ENCODE data around the gene NLN. TPM values are rescaled to one million over a fixed set of nuclear protein-coding genes. Genes with fewer than 3 reads are reported as not detected.

Gene NLN
- total RNA-seq, 1 donor from 2014 or later = 47.2 TPM

GRCh38 chr5:65873181-65873750, 151.3 kb downstream of the NLN start:
- Mint-ChIP-seq H3K27me3 (no peaks in the 10 kb centered on the region), H3K27ac (no peak overlapping the region), H3K4me3 (no peak overlapping the region), H3K36me3 (no peaks in the 10 kb centered on the region), H3K9me3 (peaks cover 9% of the 10 kb centered on the region), H3K4me1 (ENCODE audit: unreplicated experiment) (no peaks in the 10 kb centered on the region)
- no peak for TF ChIP-seq CTCF (conservative IDR thresholded peaks at IDR 0.05)
- no peak for DNase-seq (ENCODE audit: extremely low spot score, unreplicated experiment)

- Mint-ChIP-seq H3K4me3 (no peak overlapping the region), H3K27me3 (no peaks in the 10 kb centered on the region), H3K9me3 (peaks cover 13% of the 10 kb centered on the region), H3K27ac (no peak overlapping the region), H3K36me3 (no peaks in the 10 kb centered on the region), H3K4me1 (ENCODE audit: unreplicated experiment) (no peaks in the 10 kb centered on the region)
- TF ChIP-seq CTCF (conservative IDR thresholded peaks at IDR 0.05) = no peak
- DNase-seq (ENCODE audit: extremely low spot score, unreplicated experiment) = no peak
Observed at GRCh38 chr5:65874241-65874640, 152.2 kb downstream of the NLN start.

- Mint-ChIP-seq H3K4me1 (ENCODE audit: unreplicated experiment) (no peaks in the 10 kb centered on the region), H3K9me3 (peaks cover 12% of the 10 kb centered on the region), H3K4me3 (no peak overlapping the region), H3K36me3 (no peaks in the 10 kb centered on the region), H3K27me3 (no peaks in the 10 kb centered on the region), H3K27ac (no peak overlapping the region)
- DNase-seq (ENCODE audit: extremely low spot score, unreplicated experiment) = no peak
- TF ChIP-seq CTCF (conservative IDR thresholded peaks at IDR 0.05) = no peak
Observed at GRCh38 chr5:65876496-65876895, 154.5 kb downstream of the NLN start.

GRCh38 chr5:65876970-65877369, 155.0 kb downstream of the NLN start:
- TF ChIP-seq CTCF (conservative IDR thresholded peaks at IDR 0.05) = no peak
- Mint-ChIP-seq H3K27ac (no peak overlapping the region), H3K4me1 (ENCODE audit: unreplicated experiment) (no peaks in the 10 kb centered on the region), H3K36me3 (no peaks in the 10 kb centered on the region), H3K4me3 (no peak overlapping the region), H3K9me3 (peaks cover 10% of the 10 kb centered on the region), H3K27me3 (no peaks in the 10 kb centered on the region)
- DNase-seq (ENCODE audit: extremely low spot score, unreplicated experiment) = no peak

Other genes starting within 250 kb of the NLN start
- gene ADAMTS6, start 240.3 kb upstream of the NLN start, total RNA-seq (ENCODE audit: low replicate concordance) = 3.0 and 4.2 TPM in 2 replicates
- 17.6 and 36.9 TPM in 2 replicates for gene CENPK, start 159.0 kb upstream of the NLN start, total RNA-seq (ENCODE audit: low replicate concordance)
- 30.1 and 40.4 TPM in 2 replicates for gene PPWD1, start 158.9 kb upstream of the NLN start, total RNA-seq (ENCODE audit: low replicate concordance)
- gene TRIM23, start 97.9 kb upstream of the NLN start, total RNA-seq (ENCODE audit: low replicate concordance) = 10.8 and 16.4 TPM in 2 replicates
- 4.0 and 4.2 TPM in 2 replicates for gene SHLD3, start 97.2 kb upstream of the NLN start, total RNA-seq (ENCODE audit: low replicate concordance)
- 13.5 and 18.0 TPM in 2 replicates for gene TRAPPC13, start 97.2 kb upstream of the NLN start, total RNA-seq (ENCODE audit: low replicate concordance)
- gene SGTB, start 96 bp upstream of the NLN start, total RNA-seq (ENCODE audit: low replicate concordance) = 4.9 and 10.2 TPM in 2 replicates
- gene ERBIN, start 204.4 kb downstream of the NLN start, total RNA-seq (ENCODE audit: low replicate concordance) = 57.5 and 60.2 TPM in 2 replicates

Data from type B pancreatic cell (in vitro differentiated cells).